ENCODE measurements around the gene S100PBP.

Gene S100PBP

GRCh38 chr1:32828341-32828740, 10.9 kb downstream of the S100PBP start:
- no peak for DNase-seq (ENCODE audit: low spot score)

GRCh38 chr1:32830092-32830852, 12.8 kb downstream of the S100PBP start:
- DNase-seq (ENCODE audit: low spot score) = no peak

GRCh38 chr1:32831878-32832277, 14.4 kb downstream of the S100PBP start:
- no peak for DNase-seq (ENCODE audit: low spot score)

GRCh38 chr1:32848354-32849063, 31.1 kb downstream of the S100PBP start:
- DNase-seq (ENCODE audit: low spot score) = no peak

GRCh38 chr1:32855861-32856617, 38.6 kb downstream of the S100PBP start:
- no peak for DNase-seq (ENCODE audit: low spot score)

- no peak for DNase-seq (ENCODE audit: low spot score)
Measured at GRCh38 chr1:32858136-32858535, 40.7 kb downstream of the S100PBP start.

GRCh38 chr1:32858791-32859190, 41.3 kb downstream of the S100PBP start:
- DNase-seq (ENCODE audit: low spot score) = no peak

- no peak for DNase-seq (ENCODE audit: low spot score)
Measured at GRCh38 chr1:32859915-32860314, 42.5 kb downstream of the S100PBP start.

GRCh38 chr1:32860566-32860965, 43.1 kb downstream of the S100PBP start:
- DNase-seq (ENCODE audit: low spot score) = no peak

GRCh38 chr1:32861904-32862695, 44.6 kb downstream of the S100PBP start:
- DNase-seq (ENCODE audit: low spot score) = no peak

GRCh38 chr1:32863218-32863880, 45.9 kb downstream of the S100PBP start:
- DNase-seq (ENCODE audit: low spot score) = no peak

- DNase-seq (ENCODE audit: low spot score) = no peak
Measured at GRCh38 chr1:32863881-32864245, 46.4 kb downstream of the S100PBP start.

- no peak for DNase-seq (ENCODE audit: low spot score)
Measured at GRCh38 chr1:32864375-32865019, 47.0 kb downstream of the S100PBP start.

GRCh38 chr1:32865639-32866405, 48.4 kb downstream of the S100PBP start:
- DNase-seq (ENCODE audit: low spot score) = no peak

GRCh38 chr1:32867151-32867550, 49.7 kb downstream of the S100PBP start:
- DNase-seq (ENCODE audit: low spot score) = no peak

- no peak for DNase-seq (ENCODE audit: low spot score)
Measured at GRCh38 chr1:32867671-32868070, 50.2 kb downstream of the S100PBP start.

GRCh38 chr1:32868085-32868484, 50.6 kb downstream of the S100PBP start:
- no peak for DNase-seq (ENCODE audit: low spot score)

GRCh38 chr1:32868806-32869455, 51.5 kb downstream of the S100PBP start:
- DNase-seq (ENCODE audit: low spot score) = no peak

GRCh38 chr1:32869923-32870614, 52.6 kb downstream of the S100PBP start:
- no peak for DNase-seq (ENCODE audit: low spot score)

Measured in HuH-7 (cell line).